Skeletal muscle tissue (tissue), 4 donors: ENCODE measurements around the gene ENTREP1. TPM values are rescaled to one million over a fixed set of nuclear protein-coding genes. Genes with fewer than 3 reads are reported as not detected.

Experiments
- H3K27ac ChIP-seq: one replicate; pipeline ENCODE4 v1.7.0; 2013; ENCODE audit warnings: mild to moderate bottlenecking, low read depth, low read length, inconsistent platforms
- H3K27me3 ChIP-seq, 3 donors: one replicate each; pipeline ENCODE4 v1.7.0; 2013; ENCODE audit warnings: low read length in 3 of 3; ENCODE audit not compliant: control insufficient read depth in 3 of 3, insufficient read depth in 3 of 3
- H3K36me3 ChIP-seq, 3 donors: one replicate each; pipeline ENCODE4 v1.7.0; 2013; ENCODE audit warnings: low read length in 3 of 3; ENCODE audit not compliant: control insufficient read depth in 3 of 3, insufficient read depth in 3 of 3
- H3K4me1 ChIP-seq, 3 donors: one replicate each; pipeline ENCODE4 v1.7.0; 2013; ENCODE audit warnings: low read length in 3 of 3, mild to moderate bottlenecking in 3 of 3; ENCODE audit not compliant: control insufficient read depth in 3 of 3, insufficient read depth in 3 of 3
- H3K4me3 ChIP-seq, 3 donors: one replicate each; pipeline ENCODE4 v1.7.0; 2013; ENCODE audit warnings: low read length in 3 of 3
- H3K9ac ChIP-seq, 3 donors: one replicate each; pipeline ENCODE4 v1.7.0; 2013; ENCODE audit warnings: low read length in 3 of 3, mild to moderate bottlenecking in 3 of 3, moderate library complexity in 2 of 3, low read depth in 1 of 3
- H3K9me3 ChIP-seq, 3 donors: one replicate each; pipeline ENCODE4 v1.7.0; 2013; ENCODE audit warnings: low read length in 3 of 3; ENCODE audit not compliant: control insufficient read depth in 3 of 3
- total RNA-seq: library from RNA; depleted of rRNA; stranded (reverse); fragments of >200 nt; gene quantifications from one replicate; pipeline ENCODE4 v1.2.3, GENCODE V29; 2014
- donor health status: Osteomylitis.

ENTREP1 gene
- total RNA-seq, 1 donor from 2014 or later = 15.1 TPM

- H3K36me3 ChIP-seq = peaks cover 8 to 10% (median 9%) of the 10 kb centered on the region in 3 donors
- no peaks in the 10 kb centered on the region for H3K9me3 ChIP-seq
- peak overlapping the region; percentile 6 to 52 (median 49) for H3K4me3 ChIP-seq
- no peaks in the 10 kb centered on the region for H3K27me3 ChIP-seq
- peak overlapping the region; percentile 93 for H3K27ac ChIP-seq
- peaks cover 42 to 69% (median 52%) of the 10 kb centered on the region in 3 donors for H3K4me1 ChIP-seq
- H3K9ac ChIP-seq = peak overlapping the region; percentile 34 to 74 (median 60)
Measured at GRCh38 chr9:69379270-69379982, 54.4 kb downstream of the ENTREP1 start.

- H3K27ac ChIP-seq = peak overlapping the region; percentile 93
- peaks cover 47 to 67% (median 52%) of the 10 kb centered on the region in 3 donors for H3K4me1 ChIP-seq
- peak overlapping the region in 1 of 3 donors; percentile 14 for H3K4me3 ChIP-seq
Measured at GRCh38 chr9:69380301-69380700, 55.3 kb downstream of the ENTREP1 start.

GRCh38 chr9:69380811-69381210 lies 55.8 kb downstream of the ENTREP1 start:
- peaks cover 8 to 13% (median 12%) of the 10 kb centered on the region in 3 donors for H3K36me3 ChIP-seq
- peak overlapping the region; percentile 93 for H3K27ac ChIP-seq
- H3K4me1 ChIP-seq = peaks cover 47 to 70% (median 54%) of the 10 kb centered on the region in 3 donors
- no peaks in the 10 kb centered on the region for H3K9me3 ChIP-seq
- peak overlapping the region in 1 of 3 donors; percentile 9 for H3K4me3 ChIP-seq
- peak overlapping the region; percentile 40 to 74 (median 55) for H3K9ac ChIP-seq
- no peaks in the 10 kb centered on the region for H3K27me3 ChIP-seq

More at GRCh38 chr9:69380301-69380700, 55.3 kb downstream of the ENTREP1 start:
- no peaks in the 10 kb centered on the region for H3K27me3 ChIP-seq
- H3K9ac ChIP-seq = peak overlapping the region; percentile 55 to 74 (median 60)
- H3K36me3 ChIP-seq = peaks cover 8 to 10% (median 10%) of the 10 kb centered on the region in 3 donors
- no peaks in the 10 kb centered on the region for H3K9me3 ChIP-seq

GRCh38 chr9:69382135-69382534 lies 57.1 kb downstream of the ENTREP1 start:
- Histone ChIP-seq H3K36me3 (peaks cover 12 to 21% (median 14%) of the 10 kb centered on the region in 3 donors), H3K27ac (peak overlapping the region; percentile 93), H3K4me1 (peaks cover 47 to 71% (median 54%) of the 10 kb centered on the region in 3 donors)

GRCh38 chr9:69385581-69386033 lies 60.6 kb downstream of the ENTREP1 start:
- Histone ChIP-seq H3K36me3 (peaks cover 18 to 39% (median 29%) of the 10 kb centered on the region in 3 donors), H3K4me3 (no peak overlapping the region), H3K27me3 (no peaks in the 10 kb centered on the region), H3K27ac (no peak overlapping the region), H3K9me3 (no peaks in the 10 kb centered on the region), H3K4me1 (peaks cover 34 to 63% (median 38%) of the 10 kb centered on the region in 3 donors), H3K9ac (no peak overlapping the region)

More at GRCh38 chr9:69382135-69382534, 57.1 kb downstream of the ENTREP1 start:
- no peaks in the 10 kb centered on the region for H3K9me3 ChIP-seq
- no peak overlapping the region for H3K9ac ChIP-seq
- H3K4me3 ChIP-seq = no peak overlapping the region
- no peaks in the 10 kb centered on the region for H3K27me3 ChIP-seq

- Histone ChIP-seq H3K36me3 (peaks cover 18 to 39% (median 29%) of the 10 kb centered on the region in 3 donors), H3K27me3 (no peaks in the 10 kb centered on the region), H3K4me3 (no peak overlapping the region), H3K9me3 (no peaks in the 10 kb centered on the region), H3K4me1 (peaks cover 31 to 61% (median 35%) of the 10 kb centered on the region in 3 donors), H3K27ac (peak overlapping the region; percentile 51), H3K9ac (peak overlapping the region in 1 of 3 donors; percentile 52)
Measured at GRCh38 chr9:69386651-69387050, 61.6 kb downstream of the ENTREP1 start.

- Histone ChIP-seq H3K27ac (no peak overlapping the region), H3K9me3 (no peaks in the 10 kb centered on the region), H3K9ac (no peak overlapping the region), H3K36me3 (peaks cover 15 to 35% (median 29%) of the 10 kb centered on the region in 3 donors), H3K4me1 (peaks cover 39 to 66% (median 54%) of the 10 kb centered on the region in 3 donors), H3K4me3 (no peak overlapping the region), H3K27me3 (no peaks in the 10 kb centered on the region)
Measured at GRCh38 chr9:69388596-69388995, 63.6 kb downstream of the ENTREP1 start.

GRCh38 chr9:69389437-69389995 lies 64.5 kb downstream of the ENTREP1 start:
- Histone ChIP-seq H3K27ac (peak overlapping the region; percentile 41), H3K9ac (no peak overlapping the region), H3K27me3 (no peaks in the 10 kb centered on the region), H3K9me3 (no peaks in the 10 kb centered on the region), H3K4me1 (peaks cover 43 to 70% (median 56%) of the 10 kb centered on the region in 3 donors), H3K4me3 (no peak overlapping the region), H3K36me3 (peaks cover 15 to 35% (median 29%) of the 10 kb centered on the region in 3 donors)

GRCh38 chr9:69391487-69391886 lies 66.5 kb downstream of the ENTREP1 start:
- peaks cover 43 to 66% (median 45%) of the 10 kb centered on the region in 3 donors for H3K4me1 ChIP-seq
- peaks cover 15 to 30% (median 22%) of the 10 kb centered on the region in 3 donors for H3K36me3 ChIP-seq
- no peaks in the 10 kb centered on the region for H3K9me3 ChIP-seq
- H3K27ac ChIP-seq = peak overlapping the region; percentile 83
- peak overlapping the region; percentile 60 to 71 (median 63) for H3K9ac ChIP-seq
- H3K4me3 ChIP-seq = peak overlapping the region; percentile 19 to 49 (median 25)
- no peaks in the 10 kb centered on the region for H3K27me3 ChIP-seq
